Suppressor macrophage treated with lipopolysaccharide for 1 hour (primary cell): ENCODE results near the gene HOXA5.

ENCODE experiments used
- DNase-seq, 3 donors: peaks; one replicate each; pipeline ENCODE4 v3.0.0-alpha.2; 2020 to 2022

The HOXA5 gene

DNA sequence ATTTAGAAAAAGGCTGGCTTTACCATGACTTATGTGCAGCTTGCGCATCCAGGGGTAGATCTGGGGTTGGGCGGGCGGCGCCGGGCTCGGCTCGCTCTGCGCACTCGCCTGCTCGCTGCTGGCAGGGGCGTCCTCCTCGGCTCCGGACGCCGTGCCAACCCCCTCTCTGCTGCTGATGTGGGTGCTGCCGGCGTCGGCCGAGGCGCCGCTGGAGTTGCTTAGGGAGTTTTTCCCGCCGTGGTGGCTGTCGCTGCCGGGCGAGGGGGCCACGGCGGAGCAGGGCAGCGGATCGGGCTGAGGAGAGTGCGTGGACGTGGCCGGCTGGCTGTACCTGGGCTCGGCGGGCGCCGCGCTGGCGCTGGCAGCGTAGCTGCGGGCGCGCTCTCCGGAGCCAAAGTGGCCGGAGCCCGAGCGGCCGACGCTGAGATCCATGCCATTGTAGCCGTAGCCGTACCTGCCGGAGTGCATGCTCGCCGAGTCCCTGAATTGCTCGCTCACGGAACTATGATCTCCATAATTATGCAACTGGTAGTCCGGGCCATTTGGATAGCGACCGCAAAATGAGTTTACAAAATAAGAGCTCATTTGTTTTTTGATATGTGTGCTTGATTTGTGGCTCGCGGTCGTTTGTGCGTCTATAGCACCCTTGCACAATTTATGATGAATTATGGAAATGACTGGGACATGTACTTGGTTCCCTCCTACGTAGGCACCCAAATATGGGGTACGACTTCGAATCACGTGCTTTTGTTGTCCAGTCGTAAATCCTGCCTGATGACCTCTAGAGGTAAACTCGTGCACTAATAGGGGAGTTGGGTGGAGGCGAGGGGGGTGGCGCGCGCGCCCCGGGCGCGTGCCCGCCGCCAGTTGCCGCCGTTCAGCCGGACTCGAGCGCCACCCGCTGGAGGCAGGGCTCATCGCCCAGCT lies at the start of gene HOXA5:
HOXA5 (minus strand) TSS at position 659 of the 927 bp plus-strand sequence; CDS start at position 585, 74 bp downstream.
- DNase-seq, result peak; percentile 63 to 77 (median 73)

DNA sequence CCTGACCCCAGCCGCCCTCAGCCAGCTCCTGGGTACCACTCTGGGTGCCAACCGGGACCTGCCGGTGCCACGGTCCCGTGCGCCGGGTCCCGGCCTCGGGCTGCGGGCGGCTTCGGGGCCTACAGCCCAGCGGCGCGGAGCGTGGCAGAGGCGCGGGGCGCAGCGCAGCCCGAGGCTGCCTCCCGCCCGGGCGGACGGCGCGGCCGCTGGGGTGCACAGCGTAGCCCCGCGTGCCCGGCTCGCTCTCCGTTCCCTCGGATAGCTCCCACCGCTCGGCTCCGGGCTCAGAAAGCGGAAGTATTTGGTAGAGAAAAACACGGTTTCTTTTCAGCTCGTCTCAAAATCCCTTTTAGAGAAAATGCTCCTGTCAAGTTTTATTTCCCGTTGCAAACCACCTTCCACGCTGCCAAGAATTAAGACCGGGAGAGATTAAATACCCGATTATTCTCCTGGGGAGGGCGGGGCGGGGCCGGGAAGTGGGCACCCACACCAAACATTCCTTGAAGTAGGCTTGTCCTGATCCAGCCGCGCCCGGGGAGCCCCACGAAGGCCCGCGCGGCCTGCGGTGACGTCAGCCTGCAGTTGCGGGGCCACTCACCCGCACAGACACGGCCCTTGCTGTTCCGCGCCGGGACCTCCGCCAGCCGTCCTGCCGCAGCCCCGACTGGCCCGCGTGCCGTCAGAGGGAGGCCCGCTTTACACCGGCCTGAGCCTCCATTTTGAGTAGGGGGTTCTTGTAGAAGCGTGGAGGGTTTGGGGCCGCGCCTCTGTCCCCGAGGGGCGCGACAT lies 49.3 kb upstream of the HOXA5 start:
- DNase-seq, result peak; percentile 73 to 85 (median 77)

DNA sequence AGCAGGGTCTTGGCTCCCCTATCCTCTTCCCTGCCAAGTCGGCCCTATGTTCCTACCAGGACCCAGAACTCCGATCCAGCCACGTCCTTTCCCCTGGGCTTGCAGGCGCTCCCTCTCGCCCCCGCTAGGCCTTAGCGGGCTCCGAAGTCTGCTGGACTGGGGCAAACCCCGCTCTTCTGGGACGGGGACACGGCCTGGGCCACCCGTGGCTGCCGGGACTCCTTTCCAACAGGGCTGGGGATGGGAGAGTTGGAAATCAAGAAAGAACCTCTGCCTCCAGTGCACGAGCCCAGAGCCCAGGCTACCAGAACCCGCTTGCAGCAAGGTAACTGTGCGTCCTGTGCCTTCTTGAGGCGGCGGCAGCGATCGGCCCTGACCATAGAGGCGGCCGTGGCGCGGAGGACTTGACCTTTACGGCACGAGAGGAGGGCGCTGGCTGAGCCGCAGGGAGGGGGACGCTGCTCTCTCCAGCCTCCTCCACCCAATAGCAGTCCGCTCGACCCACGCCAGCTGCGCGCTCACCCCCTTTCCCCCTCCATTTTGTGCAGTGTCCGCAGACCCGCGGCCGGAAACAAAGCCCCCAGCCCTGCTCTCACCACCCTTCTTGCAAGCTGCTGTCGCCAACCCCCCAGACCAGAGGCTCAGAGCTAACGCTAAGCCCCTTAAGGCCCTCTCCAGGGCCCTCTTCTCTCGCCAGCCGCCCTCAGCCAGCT lies 48.5 kb upstream of the HOXA5 start:
- peak in 1 of 3 donors; percentile 27 for DNase-seq

DNA sequence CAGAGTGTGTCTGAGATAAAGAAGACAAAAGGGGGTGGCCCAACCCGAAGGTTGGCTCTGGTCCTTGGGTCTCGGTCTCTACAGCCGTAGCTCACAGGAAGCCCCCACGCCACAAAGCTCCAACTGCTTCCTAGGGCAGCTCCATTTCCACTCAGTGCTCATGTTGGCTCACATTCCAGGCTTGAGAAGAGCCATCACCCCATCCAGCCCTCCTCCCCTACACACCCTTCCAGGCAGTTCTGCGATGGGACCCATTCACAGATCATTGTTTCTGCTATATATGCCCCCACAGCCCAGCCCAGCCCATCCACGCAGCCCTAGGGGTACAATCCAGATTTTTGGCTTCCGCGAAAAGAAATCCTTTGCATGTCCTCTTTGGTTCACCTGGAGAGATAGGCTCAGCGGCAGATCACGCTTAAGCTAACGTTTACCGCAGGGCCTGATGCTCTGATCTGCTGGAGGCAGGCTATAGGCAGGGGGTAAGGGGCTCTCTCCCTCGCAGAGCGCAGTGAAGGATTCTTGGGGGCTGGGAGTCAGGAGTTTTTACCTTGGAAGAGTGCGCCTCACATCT lies 47.8 kb upstream of the HOXA5 start:
- DNase-seq, result no peak

DNA sequence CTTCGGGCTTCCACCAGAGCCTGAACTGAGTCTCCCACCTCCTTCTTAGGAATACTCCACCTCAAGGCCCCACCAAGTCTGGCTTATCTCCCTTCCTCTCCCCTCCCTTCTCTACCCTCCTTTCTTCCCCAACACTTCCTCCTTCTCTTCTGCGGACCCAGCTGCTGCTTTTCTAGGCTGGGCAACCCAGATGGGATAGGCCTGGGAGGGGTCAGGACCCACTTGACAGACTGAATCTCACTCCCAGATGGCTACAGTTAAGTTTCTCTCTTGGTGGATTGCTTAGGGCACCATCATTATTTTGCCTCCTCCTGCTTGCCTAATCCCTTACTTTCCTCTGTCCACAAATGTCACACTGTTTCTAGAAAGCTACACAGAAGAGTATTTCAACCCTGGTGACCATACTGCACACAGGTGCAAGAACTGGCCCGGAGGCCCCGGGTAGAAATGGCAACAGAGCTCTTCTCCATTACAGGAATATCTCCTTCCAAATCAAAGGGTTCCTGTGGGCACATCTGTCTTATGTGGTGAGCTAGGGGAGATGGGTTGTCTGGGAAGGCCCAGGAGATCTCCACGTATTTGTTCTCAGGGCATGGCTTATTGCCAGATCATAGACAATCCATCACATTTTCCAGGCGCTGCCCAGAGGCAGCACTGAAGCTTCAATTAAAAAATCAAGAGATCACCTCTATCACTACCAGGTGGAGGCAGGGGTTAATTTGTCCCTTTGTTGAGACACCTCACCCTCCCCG lies 46.7 kb upstream of the HOXA5 start:
- no peak for DNase-seq

DNA sequence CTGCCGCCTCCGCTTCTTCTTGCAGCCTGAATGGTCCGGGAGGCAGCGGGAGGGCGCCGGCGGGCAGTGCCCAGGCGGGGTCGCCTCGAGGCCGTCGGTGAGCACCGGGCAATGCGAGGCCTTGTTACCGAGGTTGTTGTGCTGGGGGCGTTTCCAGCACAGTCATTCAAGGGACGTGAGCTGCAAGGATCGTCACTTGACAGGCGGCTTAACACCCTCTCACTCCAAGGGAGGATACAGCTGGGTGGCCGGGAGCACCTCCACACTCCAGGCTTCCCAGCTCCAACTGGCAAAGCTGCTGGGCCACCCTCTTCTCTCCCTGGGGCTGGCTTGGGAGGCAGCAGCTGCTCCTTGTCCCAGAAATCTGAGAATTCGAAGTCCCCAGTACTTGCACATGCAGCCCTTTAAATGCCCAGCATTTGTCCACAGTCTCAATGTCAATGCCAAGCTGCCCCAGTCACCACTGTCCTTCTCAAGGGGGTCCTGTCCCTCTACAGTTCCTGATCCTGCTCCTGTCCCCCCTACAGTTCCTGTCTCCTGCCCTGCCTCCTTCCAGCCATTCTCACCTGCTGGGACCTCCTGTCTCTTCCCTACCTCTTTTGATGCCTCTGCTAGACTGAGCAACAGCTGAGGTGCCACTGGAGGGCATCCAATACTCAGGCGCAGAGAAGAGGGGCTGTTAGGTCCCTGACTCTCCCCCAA lies 46.0 kb upstream of the HOXA5 start:
- no peak for DNase-seq

DNA sequence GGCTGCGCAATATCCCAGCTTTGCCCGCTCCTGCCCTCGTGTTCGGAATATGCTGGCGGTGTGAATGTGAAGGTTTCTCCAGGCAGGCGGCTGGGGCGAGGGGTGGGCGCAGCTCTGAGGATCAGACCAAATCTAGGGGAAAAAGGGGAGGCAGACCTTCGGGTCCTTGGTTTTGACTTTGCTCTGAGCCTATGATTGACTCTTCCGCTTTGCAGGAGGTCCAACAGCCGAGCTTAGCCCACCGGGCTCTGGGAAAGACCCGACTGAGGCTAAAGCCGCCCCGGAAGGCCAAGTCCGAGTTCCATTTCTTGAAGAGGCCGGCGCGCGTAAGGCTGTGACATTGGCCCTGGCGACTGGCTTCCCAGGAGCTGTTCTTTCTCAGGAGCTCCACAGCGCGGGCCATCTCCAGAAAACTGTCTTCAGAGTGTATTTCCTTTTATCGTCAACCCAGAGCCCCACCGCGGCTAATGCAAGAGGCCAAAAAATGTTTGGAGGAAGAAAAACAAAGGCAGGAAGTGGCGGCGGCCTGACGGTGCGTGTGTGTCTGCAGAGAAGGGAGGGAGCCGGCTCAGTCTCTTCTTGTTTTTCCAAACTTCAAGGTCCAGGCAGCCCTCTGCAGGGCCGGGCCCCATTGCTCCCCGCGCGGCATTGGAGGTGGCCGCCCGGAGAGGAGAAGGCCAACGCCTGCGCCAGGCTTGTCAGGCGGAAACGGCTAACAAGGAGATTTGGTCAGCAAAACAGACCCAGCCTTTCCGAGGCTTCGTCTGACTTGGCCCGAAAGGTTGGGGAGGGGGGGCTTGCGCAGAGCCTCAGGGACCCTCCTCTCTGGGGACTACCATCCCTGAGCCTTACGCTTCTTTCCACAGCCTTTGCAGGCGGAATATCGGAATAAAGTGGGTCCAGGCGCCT lies 45.2 kb upstream of the HOXA5 start:
- DNase-seq, result peak in 1 of 3 donors; percentile 51

DNA sequence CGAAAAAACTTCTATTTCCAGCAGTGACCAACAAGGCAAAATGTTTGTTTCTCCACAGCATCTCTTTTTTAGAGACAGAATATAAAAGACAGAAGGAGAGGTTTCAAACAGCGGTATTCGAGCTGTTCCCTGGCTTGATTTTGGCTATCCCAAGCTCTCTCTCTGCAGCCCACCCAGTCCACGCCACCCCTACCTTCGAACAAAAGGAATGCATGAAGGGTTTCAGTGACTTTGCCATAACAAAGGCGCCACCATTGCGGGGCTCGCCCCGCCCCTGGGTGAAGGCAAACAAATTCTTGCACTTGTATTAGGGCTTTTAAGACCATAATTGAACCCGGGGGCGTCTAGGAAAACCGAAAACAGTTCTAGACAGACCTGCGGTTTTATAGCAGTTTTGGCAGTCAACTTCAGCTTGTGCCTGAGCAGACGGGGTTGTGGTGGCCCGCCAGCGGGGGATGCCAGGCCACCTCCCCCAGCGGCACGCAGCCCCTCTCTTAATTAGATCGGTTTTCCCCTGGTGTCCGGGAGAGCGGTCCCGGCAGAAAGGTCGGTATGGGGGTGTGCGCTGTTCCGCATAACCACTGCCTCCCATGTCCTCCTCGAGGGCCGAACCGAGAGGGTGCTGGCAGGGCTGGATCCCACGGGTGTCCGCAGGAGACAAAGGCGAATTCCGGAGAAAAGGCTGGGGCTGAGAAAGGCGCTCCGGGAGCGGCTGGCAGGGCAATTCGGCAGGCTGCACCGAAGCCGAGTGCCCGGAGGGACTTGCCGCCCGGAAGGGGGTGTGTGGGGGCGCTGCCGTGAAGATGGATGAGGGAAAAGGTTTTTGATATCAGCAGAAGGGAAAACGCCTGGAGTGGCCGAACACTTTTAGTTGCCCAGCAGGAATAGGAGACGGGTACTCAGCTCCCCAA lies 44.2 kb upstream of the HOXA5 start:
- peak in 1 of 3 donors; percentile 20 for DNase-seq

DNA sequence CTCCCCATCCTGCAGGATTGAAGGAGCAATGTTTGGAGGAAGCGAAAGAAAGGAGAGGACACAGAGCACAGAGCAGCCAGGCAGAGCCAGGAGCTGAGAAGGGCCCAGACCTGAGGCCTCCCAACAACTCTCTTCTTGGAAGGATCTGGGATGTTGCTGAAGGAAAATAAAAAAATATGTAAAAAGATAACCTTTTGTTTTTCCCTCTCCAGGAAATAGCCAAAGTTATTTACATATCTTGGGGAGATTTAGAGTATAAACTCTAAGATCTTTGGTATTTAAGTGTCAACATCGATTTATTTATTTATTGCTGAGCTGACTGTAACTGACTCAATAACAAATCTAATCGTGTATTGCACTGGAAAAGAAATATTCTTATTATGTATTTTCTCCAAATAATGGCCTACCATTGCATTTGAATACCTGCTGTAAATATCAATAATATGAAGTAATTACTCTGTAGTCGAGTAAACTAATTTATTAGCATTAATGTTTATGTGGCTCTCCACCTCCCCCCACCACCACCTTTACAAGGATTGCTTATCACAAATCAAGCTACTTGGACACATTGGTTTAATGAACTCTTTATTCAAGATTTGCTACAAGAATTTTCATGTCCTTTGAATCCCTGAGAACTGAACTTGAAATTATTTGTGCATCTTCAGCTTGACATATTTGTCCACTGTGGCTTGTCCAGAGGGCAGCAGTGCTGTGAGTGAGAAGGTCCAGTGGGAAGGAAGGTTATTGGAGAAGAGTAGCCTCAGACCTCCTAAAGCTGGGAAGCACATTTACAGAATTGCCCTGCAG lies 43.4 kb upstream of the HOXA5 start:
- DNase-seq, result no peak

DNA sequence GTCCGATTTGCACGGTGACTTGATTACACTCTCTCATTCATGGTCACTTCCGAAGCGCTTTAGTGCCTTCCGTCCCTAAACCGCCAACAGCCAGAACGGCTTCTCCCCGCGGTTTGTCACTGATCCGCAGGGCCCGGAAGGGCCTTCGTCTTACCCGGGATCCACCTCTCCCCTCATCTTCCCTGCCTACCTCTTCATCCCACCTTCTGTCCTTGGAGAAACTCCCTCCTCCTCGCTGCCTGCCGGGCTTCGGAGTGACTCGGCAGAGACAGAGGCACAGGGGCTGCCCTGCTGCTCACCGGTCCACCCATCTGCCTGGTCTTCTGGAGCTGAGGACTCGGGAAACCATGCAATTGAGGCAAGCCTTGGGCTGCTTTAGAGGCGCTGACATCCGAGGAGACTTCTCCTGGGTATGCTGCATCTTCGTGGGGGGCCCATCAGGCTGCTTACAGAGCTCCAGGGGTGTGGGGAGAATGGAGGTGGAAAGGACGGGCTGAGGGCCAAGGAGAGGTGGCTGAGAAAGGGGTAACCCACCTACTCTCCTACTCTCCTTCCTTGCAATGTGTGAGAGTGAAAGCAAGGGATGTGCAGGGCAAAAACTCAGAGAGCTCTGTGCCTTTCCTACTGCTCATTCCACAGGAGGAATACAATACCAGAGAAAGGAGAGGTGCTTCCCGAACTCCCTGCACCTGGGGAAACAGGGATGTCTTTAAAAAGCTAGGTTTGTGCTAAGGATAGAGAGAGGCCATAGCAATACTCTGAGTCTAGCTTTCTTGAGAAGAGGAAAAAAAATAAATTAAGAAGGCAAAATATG lies 42.6 kb upstream of the HOXA5 start:
- DNase-seq, result no peak

DNA sequence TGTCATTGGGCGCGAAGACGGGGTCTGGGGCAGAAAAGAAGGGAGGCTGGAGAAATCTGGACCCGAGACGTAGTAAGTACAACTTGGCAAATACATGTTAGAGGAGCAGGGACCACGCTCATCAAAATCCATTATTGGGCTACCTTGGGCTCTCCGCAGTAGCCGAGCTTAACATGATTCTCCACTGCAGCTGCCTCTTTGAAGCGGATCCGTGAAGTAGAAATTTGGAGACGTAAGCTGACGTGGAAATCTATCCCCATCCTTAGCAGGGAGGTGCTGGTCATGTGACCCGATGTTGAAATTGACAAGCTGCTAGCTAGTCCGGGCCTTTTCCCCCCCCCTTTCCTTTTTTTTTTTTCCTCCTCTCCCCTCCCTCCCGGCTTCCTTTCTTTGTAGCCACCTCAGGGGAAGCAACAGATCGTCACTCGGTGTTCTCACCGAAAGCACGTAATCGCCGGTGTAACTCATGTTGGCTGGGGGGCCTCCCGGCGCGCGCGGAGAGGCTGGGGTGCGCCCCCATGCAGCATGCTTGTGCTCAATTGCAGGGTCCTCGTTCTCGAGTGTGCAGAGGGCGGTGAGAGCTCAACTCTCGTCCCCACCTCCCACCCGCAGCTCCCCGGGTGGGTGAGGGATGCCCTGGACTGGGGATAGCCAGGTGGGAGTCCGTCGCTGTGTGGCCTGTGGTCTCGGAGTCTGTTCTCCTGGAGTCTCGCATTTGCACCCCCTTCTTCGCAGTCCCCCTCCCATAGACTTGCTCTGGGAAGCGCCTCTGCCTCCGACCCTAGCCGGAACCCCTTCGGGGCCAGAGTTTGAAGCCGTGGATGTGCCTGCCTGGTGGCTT lies 41.8 kb upstream of the HOXA5 start, which contains the start of gene HOXA11:
HOXA11 (minus strand) TSS at position 220 of the 841 bp plus-strand sequence; CDS start at position 132, 88 bp downstream.
- DNase-seq, result peak in 1 of 3 donors; percentile 45

DNA sequence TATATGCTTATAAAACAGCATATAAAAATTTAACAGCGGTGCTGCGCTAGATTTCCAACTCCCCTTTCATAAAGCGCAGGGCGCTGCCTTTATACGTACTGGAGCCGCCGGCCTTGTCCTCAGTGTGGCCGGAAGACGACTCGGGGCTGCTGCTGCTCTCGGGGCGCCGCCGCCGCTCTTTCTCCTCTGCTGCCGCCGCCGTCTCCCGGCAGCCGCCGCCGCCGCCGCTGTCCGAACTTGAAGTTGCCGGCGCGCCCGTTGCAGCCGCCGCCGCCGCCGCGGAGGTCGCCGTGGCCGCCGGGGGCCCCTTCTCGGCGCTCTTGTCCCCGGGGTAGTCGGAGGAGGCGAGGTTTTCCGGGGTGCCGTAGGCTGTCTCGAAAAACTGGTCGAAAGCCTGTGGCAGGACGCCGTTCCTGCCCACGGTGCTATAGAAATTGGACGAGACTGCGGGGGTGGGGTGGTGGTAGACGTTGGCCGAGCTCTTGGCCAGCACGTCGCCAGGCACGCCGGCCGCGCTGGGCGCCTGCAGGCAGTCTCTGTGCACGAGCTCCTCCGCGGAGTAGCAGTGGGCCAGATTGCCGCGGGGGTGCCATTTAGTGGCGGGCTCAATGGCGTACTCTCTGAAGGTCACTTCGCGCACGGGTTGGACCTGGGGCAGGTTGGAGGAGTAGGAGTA lies 41.0 kb upstream of the HOXA5 start:
- peak; percentile 52 to 69 (median 55) for DNase-seq

DNA sequence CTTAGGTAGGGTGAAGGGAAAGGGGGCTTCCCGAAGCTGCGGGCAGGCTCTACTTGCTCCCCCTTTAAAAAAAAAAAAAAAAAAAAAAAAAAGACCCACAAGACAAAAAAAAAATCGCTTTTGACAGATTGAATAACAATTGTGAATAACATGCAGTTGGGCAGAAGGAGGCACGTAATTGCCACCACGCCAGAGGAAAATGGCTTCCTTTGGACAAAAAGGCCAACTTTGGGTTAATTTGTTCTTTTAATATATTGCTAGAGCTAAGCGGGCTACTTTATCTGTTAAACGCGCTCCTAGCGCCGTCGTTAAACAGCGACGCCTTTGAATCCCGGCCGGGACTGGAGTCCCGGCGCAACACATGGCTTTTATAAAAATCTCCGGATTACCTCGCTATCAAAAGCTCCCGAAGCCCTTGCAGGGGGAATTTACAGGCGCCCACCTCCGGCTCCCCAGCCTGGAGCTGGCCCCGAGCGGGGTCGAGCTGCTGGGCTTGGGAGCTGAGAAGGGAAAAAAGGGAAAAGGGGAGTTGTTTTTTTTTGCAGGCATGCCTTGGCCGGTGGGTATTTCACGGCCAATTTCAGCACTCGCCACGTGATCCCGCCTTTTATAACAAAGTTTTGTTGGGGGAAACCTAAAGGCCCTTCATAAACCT lies 40.3 kb upstream of the HOXA5 start:
- peak in 1 of 3 donors; percentile 39 for DNase-seq

DNA sequence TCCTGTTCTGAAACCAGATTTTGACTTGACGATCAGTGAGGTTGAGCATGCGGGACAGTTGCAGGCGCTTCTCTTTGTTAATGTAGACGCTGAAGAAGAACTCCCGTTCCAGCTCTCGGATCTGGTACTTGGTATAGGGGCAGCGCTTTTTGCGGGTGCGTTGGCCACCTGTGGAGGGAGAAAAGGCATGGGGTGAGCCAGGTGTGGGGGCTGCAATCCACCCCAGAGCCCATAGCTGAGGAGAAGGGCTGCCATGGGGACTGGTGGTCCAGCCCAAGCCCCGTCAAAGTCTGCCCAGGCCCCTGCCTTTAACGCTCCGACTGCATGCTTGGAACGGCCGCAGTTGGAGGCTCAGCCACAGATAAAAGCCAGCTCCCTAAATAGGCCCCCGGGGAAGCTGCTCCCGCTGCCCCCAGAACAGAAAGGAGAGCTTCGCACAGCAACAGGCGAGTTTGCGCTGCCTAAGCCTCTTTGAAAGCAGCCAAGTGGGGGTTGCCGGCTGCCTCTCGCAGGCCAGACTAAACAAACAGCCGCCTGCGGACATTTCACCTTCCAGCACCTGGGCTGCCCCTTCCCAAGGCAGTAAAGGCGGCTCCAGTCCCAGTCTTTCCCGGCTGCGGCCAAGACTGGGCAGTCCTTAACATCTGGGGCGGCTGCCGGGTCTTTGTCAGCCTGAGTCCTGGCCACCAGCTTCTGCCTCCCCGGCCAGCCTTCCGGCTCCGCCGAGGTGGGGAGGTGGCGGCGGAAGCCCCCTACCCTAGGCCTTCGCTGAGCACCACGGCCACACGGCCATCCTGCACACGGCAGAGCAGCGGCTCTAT lies 39.6 kb upstream of the HOXA5 start:
- no peak for DNase-seq
